Neural cell (in vitro differentiated cells): ENCODE results near the gene MXRA7.
"Not testable (repeated sequence)": the region's sequence is repeated elsewhere in the genome, so short reads cannot be mapped to it uniquely, and the experiment has no call there.

ENCODE experiments used
- TAF1 ChIP-seq: IDR thresholded peaks from 2 replicates; pipeline ENCODE4 v1.6.1; 2012; ENCODE audit warnings: low read depth
- TF ChIP-seq, protein P1 (sequence below): fragments of 450-650 bp; IDR thresholded peaks from 2 replicates; pipeline ENCODE4 v1.5.1; 2014; ENCODE audit warnings: antibody characterized with exemption, mild to moderate bottlenecking, moderate library complexity; ENCODE audit not compliant: poor library complexity, severe bottlenecking

DNA sequence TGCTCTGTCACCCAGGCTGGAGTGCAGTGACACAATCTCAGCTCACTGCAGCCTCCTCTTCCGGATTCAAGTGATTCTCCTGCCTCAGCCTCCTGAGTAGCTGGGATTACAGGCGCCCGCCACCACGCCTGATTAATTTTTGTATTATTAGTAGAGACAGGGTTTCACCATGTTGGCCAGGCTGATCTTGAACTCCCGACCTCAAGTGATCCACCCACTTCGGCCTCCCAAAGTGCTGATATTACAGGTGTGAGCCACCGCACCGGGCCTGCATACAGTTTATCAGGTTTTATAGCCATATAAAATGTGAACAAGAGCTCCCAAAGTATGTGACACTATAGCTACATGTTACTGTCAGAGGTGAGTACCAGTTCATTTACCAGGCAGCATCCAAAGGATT is 12.2 kb upstream of the MXRA7 start:
- TF ChIP-seq, protein P1, sequence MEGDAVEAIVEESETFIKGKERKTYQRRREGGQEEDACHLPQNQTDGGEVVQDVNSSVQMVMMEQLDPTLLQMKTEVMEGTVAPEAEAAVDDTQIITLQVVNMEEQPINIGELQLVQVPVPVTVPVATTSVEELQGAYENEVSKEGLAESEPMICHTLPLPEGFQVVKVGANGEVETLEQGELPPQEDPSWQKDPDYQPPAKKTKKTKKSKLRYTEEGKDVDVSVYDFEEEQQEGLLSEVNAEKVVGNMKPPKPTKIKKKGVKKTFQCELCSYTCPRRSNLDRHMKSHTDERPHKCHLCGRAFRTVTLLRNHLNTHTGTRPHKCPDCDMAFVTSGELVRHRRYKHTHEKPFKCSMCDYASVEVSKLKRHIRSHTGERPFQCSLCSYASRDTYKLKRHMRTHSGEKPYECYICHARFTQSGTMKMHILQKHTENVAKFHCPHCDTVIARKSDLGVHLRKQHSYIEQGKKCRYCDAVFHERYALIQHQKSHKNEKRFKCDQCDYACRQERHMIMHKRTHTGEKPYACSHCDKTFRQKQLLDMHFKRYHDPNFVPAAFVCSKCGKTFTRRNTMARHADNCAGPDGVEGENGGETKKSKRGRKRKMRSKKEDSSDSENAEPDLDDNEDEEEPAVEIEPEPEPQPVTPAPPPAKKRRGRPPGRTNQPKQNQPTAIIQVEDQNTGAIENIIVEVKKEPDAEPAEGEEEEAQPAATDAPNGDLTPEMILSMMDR: not testable (repeated sequence)
- TF ChIP-seq TAF1: not testable (repeated sequence)
